Endothelial cell of umbilical vein (primary cell): ENCODE measurements around the gene PLAC8.

Experiments
- CTCF ChIP-seq, 2 donors: IDR thresholded peaks; 1 replicate in 1 of 2; 2 replicates in 1 of 2; pipeline ENCODE4 v1.5.1; 2011; ENCODE audit warnings: low read length in 2 of 2, mild to moderate bottlenecking in 2 of 2, moderate library complexity in 2 of 2, control low read depth in 1 of 2, inconsistent platforms in 1 of 2, low read depth in 1 of 2; ENCODE audit not compliant: insufficient read depth in 1 of 2; ENCODE audit errors: extremely low read depth in 1 of 2
- FOS ChIP-seq: IDR thresholded peaks from 2 replicates; pipeline ENCODE4 v1.6.1; 2011; ENCODE audit warnings: mild to moderate bottlenecking, low read length, moderate library complexity, borderline replicate concordance; ENCODE audit not compliant: insufficient read depth

DNA sequence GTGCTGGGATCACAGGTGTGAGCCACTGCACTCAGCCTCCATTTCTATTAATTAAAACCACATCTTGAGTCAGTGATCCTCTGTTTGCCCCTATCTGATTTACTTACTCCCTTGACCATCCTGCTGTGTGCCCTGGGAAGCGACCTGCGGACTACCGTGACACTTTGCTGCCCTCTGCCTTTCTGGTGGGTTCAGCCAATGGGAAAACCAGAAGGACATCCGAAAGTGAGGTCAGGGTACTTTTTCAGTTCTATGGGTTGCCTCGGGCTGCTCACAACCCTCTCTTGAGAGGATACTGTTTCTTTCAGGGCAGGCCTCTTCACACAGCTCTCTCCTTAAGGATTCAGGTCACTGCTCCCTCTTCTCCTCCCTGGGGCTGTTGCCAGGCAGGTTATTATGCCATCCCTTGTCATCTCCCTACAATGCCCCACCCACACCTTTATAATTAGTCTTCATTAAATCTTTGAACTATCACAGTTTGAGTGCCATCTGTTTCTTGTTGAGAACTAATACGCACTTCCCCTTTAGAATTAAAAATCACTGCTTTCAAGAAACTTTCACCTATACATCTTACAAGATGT, 21.4 kb downstream of the PLAC8 start:
- TF ChIP-seq CTCF (IDR thresholded peaks at IDR 0.05; ENCODE audit: extremely low read depth in 1 of 2, insufficient read depth in 1 of 2, low read depth in 1 of 2, low read length in 2 of 2) (no peak), FOS (no peak)
